Stimulated activated CD8-positive, alpha-beta memory T cell treated with anti-CD3 and anti-CD28 coated beads, Interleukin-2, amount 100 ng/mL, for 1 hour (primary cell): ENCODE data around the gene MYO18B.

Experiments
- DNase-seq, 2 donors: peaks; one replicate each; pipeline ENCODE4 v3.0.0-alpha.2; 2020; ENCODE audit warnings: low read depth in 2 of 2

MYO18B gene

DNA sequence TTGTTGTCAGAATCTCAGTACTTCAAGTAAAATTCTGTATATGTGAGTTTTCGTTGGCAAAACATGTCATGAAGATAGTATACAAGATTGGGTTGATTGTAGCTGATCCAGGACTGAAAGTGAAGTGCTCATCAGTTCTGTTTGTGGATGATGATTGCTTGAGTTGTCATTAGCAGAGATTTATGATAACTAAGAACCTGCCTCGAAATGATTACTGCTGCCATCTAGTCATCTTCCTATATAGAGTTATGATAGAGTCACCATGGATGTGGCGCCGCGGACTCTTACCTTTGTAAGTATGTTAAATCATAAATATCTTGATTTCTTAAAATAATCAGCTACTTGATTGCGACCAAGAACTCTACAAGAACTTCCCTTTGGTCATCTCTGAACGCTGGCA is 27.9 kb upstream of the MYO18B start:
- no peak for DNase-seq

DNA sequence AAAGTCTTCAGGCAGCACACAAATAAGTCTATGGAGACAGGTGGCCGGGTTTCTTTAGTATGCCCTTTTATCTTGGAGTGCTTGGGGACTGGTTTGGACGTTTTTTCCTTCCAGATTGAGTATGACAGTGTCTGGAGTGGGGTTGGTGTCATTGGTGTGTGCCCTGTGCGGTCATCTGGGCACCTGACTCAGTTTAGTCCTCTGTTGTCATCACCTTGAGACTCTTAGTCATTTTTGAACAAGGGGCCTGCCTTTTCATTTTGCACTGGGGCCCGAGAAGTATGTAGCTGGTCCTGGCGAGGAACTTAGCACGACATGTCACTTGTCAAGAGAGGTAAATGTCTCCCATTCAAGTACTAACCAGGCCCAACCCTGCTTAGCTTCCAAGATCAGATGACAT is 27.2 kb upstream of the MYO18B start:
- DNase-seq = no peak

DNA sequence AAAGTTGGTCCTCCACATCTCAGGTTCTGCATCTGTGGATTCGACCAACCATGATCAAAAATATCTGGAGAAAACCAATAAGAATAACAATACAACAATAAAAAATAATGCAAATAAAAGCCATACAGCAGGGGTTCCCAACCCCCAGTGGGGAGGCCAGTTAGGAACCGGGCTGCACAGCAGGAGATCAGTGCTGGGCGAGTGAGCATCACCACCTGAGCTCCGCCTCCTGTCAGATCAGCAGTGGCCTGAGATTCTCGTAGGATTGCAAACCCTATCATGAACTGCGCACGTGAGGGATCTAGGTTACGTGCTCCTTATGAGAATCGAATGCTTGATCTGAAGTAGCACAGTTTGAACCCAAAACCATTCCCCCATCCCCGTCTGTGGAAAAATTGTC is 25.4 kb upstream of the MYO18B start:
- no peak for DNase-seq

DNA sequence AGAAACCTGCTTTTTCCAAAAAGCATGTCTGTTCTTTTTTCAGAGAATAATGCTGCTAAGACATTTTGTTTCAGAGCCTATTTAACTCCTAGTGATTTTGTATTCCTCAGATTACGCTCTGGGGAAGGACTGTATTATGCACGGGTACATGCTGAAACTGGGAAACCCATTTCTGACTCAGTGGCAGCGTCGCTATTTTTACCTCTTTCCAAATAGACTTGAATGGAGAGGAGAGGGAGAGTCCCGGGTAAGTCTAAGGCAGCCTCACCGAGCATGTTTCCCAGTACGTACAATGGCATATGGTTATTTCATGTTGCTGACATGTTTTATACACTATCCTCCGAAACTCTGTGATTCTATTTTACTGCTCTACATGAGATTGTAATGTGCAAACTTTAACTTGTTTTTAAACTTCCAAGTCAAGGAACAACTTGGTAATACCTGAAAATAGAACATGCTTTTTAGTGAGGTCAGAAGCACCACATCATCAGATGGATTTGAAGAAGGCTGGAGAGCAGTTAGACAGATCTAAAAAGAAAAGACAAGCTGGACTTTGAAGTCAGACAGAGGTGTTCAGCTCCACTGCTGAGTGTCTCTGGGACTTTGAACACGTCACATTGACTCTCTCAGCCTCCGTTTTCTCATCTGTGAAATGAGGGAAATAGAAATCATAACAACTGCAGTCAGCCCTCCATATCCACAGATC is 23.7 kb upstream of the MYO18B start:
- no peak for DNase-seq

DNA sequence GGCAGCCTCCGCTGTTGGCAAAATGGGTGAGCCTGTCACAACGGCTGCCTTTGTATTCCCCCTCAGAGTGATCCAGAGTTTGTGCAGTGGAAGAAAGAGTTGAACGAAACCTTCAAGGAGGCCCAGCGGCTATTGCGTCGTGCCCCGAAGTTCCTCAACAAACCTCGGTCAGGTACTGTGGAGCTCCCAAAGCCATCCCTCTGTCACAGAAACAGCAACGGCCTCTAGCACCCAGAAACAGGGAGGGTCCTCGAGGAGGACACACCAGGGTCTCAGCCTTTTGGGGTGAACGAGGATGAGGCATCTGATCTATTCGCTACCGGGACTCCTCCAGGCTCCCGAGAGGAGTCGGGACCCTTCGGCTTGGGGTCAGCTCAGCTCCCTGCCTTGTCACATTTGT is 19.8 kb upstream of the MYO18B start:
- no peak for DNase-seq

DNA sequence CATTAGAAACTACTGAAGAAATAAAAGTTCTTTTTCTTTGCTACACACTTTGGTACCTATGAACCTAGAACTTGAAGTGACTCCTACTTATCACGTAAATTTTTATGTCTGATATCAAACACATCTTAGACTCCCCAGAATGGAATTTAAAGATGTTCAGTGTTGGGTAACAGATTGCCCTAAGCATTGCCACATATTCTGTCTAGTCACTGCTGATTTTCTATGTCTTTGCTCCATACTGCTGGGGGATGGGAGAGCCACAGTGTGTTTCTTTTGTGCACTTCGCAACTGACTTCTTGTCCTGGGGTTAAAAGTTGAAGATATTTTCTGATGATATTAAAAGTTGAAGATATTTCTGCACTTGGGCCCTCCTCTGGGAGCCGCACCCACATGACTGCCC is 19.4 kb upstream of the MYO18B start:
- no peak for DNase-seq

DNA sequence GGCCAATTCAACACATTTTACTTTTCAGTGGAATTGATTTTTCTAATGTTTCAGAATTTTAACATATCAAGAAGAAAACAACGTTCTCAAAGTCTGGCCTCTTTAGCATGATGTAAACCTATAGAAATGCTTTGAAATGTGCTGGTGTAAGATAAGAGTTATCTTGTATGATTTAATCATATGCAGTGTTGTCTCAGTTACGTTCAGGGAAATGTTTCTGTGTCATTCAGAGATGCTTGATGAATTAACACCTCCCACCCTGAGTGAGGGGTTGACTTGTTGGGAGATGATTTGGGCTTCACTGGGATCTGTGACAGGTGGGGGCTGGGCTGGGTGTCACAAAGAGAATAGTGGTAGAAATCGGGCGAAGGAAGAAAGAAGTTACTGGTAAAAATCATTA is 15.7 kb upstream of the MYO18B start:
- DNase-seq = no peak

DNA sequence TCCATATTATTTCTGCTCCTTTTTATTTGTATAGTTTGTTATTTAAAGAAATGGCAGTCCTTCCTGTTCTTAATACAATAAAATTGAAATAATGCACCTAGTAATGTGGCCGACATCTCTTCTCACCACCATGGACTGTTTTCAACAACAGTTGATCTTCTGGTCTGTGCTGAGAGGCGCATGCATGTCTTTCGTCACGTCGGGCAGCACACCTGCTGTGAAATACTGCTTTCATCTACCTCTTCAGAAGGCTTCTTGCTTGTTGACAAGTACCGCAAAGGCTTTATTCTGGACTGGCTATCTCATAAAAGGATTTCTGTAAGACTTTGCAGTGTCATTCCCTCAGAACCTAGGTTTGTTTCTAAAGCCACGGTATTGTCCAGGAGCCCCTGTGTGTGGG is 13.9 kb upstream of the MYO18B start:
- DNase-seq = no peak

DNA sequence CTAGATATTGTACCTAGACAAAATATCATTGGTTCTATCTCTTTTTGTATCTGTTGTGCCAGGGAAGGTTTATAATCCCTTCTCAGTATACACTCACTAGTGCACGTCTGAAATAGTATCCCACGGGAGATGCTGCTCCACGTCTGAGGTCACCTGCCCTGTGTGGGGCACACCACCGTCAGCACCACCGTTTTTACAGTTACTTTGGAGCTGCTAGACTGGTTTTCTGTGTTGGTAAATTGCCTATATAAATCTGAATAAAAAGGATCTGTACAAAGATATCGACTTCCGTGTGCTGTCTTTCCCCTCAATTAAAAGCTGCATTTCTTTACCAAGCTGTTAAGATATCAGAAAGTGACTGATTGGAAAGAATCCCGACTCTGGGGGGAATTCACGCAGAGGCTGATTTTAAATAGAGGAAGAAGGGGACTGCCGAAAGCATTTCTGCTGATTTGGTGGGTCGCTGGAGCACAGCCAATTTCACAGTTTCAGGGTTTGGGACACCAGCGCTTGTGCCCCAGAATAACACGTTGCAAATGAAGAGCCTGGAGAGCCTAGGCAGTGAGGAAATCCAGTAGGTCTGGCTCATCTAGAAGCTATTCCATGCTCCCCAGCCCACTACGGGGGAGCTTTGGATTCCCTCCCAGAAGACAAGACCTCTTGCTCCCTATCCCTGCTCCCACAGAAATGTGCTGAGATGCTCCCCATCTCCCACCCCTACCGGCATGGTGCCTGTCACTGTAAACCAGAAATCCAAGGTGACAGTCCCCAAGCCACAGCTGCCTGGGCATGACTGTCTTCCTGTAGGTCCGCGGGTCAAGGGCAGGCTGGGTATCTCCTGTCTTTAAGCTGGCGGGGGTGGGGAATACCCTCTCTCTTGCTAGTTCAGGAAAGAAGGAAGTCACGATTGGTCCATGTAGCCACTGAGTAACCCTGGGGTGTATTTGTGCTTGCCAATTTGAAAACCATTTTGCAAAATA is 12.7 kb upstream of the MYO18B start:
- no peak for DNase-seq

DNA sequence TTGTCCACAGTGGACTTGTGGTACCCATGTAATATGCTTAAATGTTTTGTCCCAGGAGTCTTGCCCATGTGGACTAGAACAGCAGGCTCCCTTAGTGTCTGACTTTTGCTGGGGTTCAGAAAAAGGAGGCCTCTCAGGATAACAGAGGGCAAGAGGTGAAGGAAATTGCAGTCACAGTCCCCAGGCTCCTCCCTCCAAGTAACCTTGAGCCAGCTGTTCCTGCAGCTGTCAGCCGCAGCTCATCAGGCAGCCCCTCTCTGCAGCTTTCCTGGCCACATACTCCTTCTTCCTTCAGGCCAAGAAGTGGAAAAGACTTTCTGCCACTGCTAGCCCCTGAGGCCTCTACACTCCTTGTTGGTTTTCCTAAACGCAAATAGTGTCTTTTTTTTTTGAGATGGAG is 6.3 kb upstream of the MYO18B start:
- no peak for DNase-seq

DNA sequence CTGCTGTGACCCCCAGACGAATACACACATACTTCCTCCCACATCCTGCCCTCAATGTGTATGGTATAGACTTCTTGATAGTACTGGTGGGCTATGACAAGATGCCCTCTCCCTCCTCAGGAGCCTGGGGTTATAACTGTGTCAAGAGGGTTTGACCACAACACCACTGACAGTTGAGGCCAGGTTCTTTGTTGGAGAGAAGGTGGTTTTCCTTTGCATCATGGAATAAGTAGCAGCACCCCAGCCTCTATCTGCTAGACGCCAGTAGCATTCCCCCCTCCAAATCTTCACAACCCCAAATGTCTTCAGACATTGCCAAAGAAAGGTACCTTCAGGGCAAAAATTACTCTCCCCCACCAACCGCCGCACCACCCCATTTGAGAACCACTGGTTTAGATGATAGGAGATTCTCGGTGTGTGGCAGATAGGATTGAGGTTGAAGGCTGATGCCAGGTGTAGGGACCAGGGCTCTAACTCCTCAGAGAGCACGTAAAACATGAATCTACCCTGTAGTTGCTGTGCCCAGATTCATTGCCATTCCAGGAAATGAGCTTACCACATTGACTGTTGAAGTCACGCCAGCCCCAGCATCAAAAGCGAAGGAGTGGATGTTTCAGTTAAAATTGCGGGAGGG is 5.5 kb upstream of the MYO18B start:
- no peak for DNase-seq

DNA sequence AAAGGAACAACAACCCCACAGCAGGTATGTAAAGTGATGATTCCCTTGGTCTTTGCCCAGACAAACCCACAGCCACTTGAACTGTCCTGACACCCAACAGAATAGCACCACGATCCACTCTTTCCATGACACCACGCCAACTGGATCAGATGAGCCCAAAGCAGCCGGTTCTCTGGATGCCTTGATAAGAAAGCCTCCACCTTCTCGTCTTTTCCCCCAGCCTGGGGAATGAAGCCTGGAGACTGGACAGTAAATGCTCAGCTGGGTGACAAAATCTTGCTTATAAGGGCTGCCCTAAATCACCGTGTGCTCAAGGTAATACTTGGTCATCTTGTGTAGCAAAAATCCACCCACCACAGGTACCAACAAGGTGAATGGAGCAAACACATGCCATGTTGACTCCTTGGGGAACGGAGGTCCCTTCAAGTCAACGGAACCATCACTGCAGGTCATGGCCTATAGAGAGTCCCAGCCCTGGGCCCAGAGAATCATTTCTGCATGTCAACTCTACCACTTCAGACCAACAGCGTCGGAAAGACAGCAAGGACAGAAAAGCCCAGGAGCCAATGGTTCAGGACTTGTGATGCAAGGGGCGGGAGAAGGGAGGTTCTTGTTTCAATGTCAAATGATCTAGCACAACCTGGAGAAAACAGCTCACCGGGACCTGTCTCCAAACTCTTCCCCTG is 2.2 kb upstream of the MYO18B start:
- no peak for DNase-seq

DNA sequence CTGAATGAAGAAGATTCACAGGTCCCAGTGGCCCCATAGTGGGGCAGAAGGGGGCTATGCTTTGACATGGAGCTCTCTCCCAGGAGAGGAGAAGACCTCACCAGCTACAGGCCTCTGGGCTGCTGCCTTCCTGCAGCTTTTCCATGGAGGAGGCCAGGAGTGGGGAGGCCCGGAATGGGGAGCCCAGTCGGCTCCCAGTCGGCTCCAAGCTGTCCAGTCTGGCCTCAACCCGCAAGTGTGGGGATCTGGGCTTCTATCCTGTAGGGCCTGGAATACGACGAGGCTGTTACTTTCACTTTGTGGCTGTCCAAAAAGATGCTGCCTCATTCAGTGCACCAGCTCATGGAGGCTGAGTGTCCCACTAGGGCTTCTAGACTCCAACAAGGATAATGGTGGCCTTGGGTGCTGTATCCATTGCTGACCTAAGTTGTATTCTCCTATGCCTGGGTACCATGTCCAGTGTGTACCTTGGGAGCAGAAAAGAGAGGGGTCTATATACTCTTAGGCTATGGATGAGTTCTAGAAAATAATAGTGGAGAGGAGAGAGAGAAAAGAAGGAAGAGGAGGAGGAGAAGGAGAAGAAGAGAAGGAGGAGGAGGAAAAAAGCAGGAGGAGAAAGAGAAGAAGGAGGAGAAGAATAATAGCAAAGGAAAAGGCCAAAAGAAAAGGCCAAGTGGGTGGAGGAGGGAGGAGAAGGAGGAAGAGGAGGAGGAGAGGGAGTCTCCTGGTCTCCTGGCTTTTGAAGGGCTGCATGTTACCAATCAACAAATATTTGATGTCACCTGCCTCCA is 1.1 kb downstream of the MYO18B start:
- no peak for DNase-seq

DNA sequence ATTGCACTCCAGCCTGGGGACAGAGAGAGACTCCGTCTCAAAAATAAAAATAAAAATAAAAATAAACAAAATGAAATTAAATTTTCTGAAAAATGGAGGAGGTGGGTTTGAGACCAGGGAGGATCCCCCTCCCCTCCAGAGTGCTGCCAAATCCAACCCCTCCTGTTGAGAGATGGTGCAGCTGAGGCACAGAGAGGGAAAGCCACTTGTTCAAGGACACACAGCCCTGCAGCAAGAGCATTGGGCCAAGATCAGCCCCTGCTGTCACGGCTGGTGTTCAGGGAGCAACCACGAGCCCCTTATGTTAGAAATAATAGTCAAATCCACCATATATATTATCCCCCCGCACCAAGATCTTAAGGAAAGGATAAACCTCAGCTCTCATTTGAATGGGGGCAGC is 2.7 kb downstream of the MYO18B start:
- no peak for DNase-seq

DNA sequence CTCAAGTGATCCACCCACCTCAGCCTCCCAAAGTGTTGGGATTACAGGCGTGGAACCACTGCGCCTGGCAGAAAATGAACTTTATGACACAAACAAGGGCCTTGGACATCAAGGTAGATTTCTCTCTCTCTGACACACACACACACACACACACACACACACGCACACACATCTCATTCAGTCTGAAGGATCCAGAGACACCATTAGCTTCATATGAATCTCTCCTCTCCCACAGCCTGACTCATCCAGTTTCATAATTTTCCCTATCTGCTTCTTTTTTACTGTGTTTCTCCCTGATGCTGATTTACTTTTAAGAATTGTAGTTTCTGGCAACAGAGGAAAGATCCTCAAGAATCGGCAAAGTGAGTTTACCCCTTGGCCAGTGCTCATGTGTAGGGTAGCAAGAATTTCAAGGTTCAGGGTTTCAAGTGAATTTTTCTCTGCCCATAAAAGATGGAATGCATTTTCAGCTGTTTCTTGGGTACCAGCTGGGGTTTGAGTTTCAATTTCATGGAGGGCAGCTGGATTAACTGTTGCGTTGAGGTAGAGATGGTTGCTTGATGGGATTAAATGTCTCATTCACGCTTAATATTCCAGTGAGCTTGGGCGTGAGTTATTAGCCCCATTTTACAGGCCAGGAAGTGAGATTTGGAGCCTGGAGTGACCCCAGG is 3.5 kb downstream of the MYO18B start:
- no peak for DNase-seq

DNA sequence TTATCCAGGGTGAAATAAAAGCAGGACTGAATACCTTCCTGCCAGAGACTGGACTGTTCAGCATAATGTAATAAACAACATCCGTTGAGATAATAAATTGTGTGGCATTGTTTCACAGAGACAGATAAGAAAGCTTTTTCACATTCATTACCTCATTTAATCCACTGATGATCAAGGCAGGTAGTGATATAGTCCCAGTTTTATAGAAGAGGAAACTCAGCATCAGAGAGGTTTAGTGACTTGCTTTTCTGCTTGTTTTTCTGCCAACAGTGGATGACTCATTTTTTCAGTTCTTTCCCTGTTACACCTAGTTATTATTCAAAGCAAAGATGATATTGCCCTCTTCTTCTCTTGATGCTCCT is 4.0 kb downstream of the MYO18B start:
- no peak for DNase-seq

DNA sequence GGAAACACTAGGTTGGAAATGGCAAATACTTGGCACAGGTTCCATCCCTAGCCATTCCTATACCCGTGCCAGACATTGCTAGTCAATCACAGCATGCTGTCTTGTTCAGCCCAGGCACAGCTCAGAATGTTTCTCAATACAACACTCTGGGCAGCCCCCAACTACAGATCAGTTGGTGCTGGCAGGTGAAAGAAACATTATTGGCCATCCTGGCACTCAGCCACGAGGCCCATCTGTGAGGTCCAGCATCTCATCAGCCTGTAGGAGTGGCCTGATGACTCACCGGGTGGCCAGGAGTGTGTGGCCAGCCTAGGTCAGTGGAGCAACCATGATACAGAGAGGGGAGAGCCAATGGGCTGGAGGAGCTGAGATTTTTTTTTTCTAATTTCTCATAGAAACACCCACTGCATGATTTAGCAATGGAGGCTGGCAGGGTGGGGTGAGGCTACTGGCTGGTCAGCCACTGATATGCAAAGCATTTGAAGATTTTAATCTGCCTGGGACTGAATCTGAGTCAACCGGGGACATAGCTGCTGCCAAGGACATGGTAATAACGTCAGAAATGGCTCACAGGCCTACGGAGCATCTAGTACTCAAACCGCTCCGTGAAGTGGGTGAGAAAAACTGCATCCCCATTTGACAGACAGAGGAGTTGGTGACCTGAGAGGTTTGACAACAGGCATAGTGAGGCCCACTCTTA is 5.4 kb downstream of the MYO18B start:
- no peak for DNase-seq

DNA sequence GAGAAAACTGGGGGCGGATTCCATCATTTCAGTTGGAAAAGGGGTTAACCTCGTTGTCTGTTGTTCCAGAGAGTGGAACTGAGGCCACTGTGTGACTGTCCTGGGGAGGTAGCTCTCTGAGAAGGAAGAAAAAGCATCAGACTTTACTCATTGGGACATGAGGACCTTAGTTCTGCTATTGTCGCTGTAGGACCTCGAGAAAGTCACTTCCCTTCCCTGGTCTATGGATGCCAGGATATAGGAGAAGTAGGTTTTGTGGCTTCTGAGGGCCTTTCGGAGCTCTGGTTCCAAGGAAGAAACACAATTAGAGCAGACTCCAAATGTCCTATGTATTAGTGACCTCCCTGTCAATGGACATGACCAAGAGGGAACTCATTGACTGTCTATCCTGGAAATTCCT is 6.2 kb downstream of the MYO18B start:
- DNase-seq = no peak

DNA sequence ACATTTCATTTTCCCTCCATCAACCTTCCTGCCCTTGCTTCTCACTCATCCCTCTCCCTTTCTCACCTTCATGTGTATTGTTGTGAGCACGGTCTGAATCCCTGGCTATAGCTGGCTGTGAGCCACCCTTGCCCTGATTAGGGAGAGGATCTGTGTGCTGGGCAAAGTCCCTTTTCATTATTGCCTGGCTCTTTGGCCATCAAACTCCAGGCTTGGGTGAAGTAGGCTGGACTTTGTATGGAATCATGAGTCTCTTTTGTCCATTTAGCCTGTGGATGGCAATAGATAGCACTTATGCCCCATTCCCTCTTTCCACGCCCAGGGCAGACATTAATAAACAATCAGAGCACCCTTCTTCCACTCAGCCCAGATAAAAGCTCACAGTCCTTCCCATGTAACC is 6.7 kb downstream of the MYO18B start:
- DNase-seq = no peak
